KMS-11 (cell line): Measurements from ENCODE around the gene SPTA1.

Experiments
- H2AFZ ChIP-seq: fragments of 200-600 bp; sonication (generic); 2 replicates; pipeline ENCODE4 v1.6.1; 2016; ENCODE audit warnings: antibody characterized with exemption, mixed run types, low read depth
- H3K27ac ChIP-seq: fragments of 200-600 bp; sonication (generic); 2 replicates; pipeline ENCODE4 v1.6.1; 2016; ENCODE audit warnings: mild to moderate bottlenecking, mixed run types
- H3K27me3 ChIP-seq: fragments of 200-600 bp; sonication (generic); 2 replicates; pipeline ENCODE4 v1.6.1; 2017; ENCODE audit warnings: mild to moderate bottlenecking, low read depth, mixed run types, moderate library complexity; ENCODE audit not compliant: insufficient read depth
- H3K36me3 ChIP-seq: fragments of 200-600 bp; sonication (generic); 2 replicates; pipeline ENCODE4 v1.6.1; 2017; ENCODE audit warnings: mild to moderate bottlenecking, mixed run types; ENCODE audit not compliant: insufficient read depth
- H3K4me1 ChIP-seq: fragments of 200-600 bp; sonication (generic); 2 replicates; pipeline ENCODE4 v1.6.1; 2016; ENCODE audit warnings: mild to moderate bottlenecking, low read depth, mixed run types; ENCODE audit not compliant: poor library complexity, severe bottlenecking
- H3K4me2 ChIP-seq: fragments of 200-600 bp; sonication (generic); 2 replicates; pipeline ENCODE4 v1.7.0; 2016; ENCODE audit warnings: mild to moderate bottlenecking, mixed run types
- H3K4me3 ChIP-seq: fragments of 200-600 bp; sonication (generic); IDR thresholded peaks from 2 replicates; pipeline ENCODE4 v1.6.1; 2017; ENCODE audit warnings: low read depth, low read length, mixed read lengths; ENCODE audit not compliant: insufficient read depth
- H3K79me2 ChIP-seq: fragments of 200-600 bp; sonication (generic); 2 replicates; pipeline ENCODE4 v1.6.1; 2016; ENCODE audit warnings: low read depth, mixed run types; ENCODE audit not compliant: insufficient read depth
- H3K9ac ChIP-seq: fragments of 200-600 bp; sonication (generic); 2 replicates; pipeline ENCODE4 v1.6.1; 2016; ENCODE audit warnings: mild to moderate bottlenecking, mixed run types
- H4K20me1 ChIP-seq: fragments of 200-600 bp; sonication (generic); 2 replicates; pipeline ENCODE4 v1.6.1; 2016; ENCODE audit warnings: mild to moderate bottlenecking, mixed run types; ENCODE audit not compliant: insufficient read depth
- CTCF ChIP-seq: fragments of 200-600 bp; sonication (generic); conservative IDR thresholded peaks from 2 replicates; pipeline ENCODE4 v1.6.1; 2017; ENCODE audit warnings: low read depth, mild to moderate bottlenecking, antibody characterized with exemption, low read length, moderate library complexity, mixed read lengths

SPTA1 gene

GRCh38 chr1:158675563-158676323 is 10.8 kb downstream of the SPTA1 start:
- H3K79me2 ChIP-seq, result no peaks in the 10 kb centered on the region
- no peak for TF ChIP-seq CTCF
- H3K4me1 ChIP-seq, result no peaks in the 10 kb centered on the region
- no peak overlapping the region for H3K9ac ChIP-seq
- no peak overlapping the region for H3K4me3 ChIP-seq
- H3K27ac ChIP-seq, result no peak overlapping the region
- no peaks in the 10 kb centered on the region for H3K27me3 ChIP-seq
- H3K36me3 ChIP-seq, result no peaks in the 10 kb centered on the region
- H4K20me1 ChIP-seq, result no peaks in the 10 kb centered on the region
- no peak overlapping the region for H2AFZ ChIP-seq
- no peak overlapping the region for H3K4me2 ChIP-seq

- no peaks in the 10 kb centered on the region for H3K36me3 ChIP-seq
- H3K27me3 ChIP-seq, result no peaks in the 10 kb centered on the region
- no peak overlapping the region for H3K9ac ChIP-seq
- no peak overlapping the region for H2AFZ ChIP-seq
- no peak overlapping the region for H3K4me3 ChIP-seq
- H3K79me2 ChIP-seq, result no peaks in the 10 kb centered on the region
- H4K20me1 ChIP-seq, result no peaks in the 10 kb centered on the region
- no peak for TF ChIP-seq CTCF
- H3K4me1 ChIP-seq, result no peaks in the 10 kb centered on the region
- H3K4me2 ChIP-seq, result no peak overlapping the region
- H3K27ac ChIP-seq, result no peak overlapping the region
Measured at GRCh38 chr1:158674302-158674701, 12.2 kb downstream of the SPTA1 start.

- no peak overlapping the region for H3K27ac ChIP-seq
- no peaks in the 10 kb centered on the region for H3K4me1 ChIP-seq
- H3K9ac ChIP-seq, result no peak overlapping the region
- H3K36me3 ChIP-seq, result no peaks in the 10 kb centered on the region
- no peak overlapping the region for H3K4me2 ChIP-seq
- no peak overlapping the region for H2AFZ ChIP-seq
- no peaks in the 10 kb centered on the region for H4K20me1 ChIP-seq
- H3K79me2 ChIP-seq, result no peaks in the 10 kb centered on the region
- no peaks in the 10 kb centered on the region for H3K27me3 ChIP-seq
- TF ChIP-seq CTCF, result no peak
- no peak overlapping the region for H3K4me3 ChIP-seq
Measured at GRCh38 chr1:158666037-158666436, 20.5 kb downstream of the SPTA1 start.

GRCh38 chr1:158654571-158654970 is 31.9 kb downstream of the SPTA1 start:
- Histone ChIP-seq H3K36me3 (no peaks in the 10 kb centered on the region), H3K79me2 (no peaks in the 10 kb centered on the region), H3K27me3 (no peaks in the 10 kb centered on the region), H3K4me3 (no peak overlapping the region), H2AFZ (no peak overlapping the region), H3K9ac (no peak overlapping the region), H3K4me1 (peaks cover 9% of the 10 kb centered on the region), H3K4me2 (no peak overlapping the region), H4K20me1 (no peaks in the 10 kb centered on the region), H3K27ac (no peak overlapping the region)
- no peak for TF ChIP-seq CTCF
